Measurements from ENCODE around the gene HOXC13. TPM values are rescaled to one million over a fixed set of nuclear protein-coding genes. Genes with fewer than 3 reads are reported as not detected.
A peak's percentile ranks its signal among the peaks of the same experiment; 100 is the strongest.

HOXC13 gene
- total and polyA plus RNA-seq, 2 of the 13 experiments (the other 11 are each of a cell fraction or from before 2014, with no cell fraction given): 0.07 TPM; not detected in 1

- no peak for TF ChIP-seq ZNF468 (CRISPR knock-in tag; IDR thresholded peaks at IDR 0.05)
- TF ChIP-seq, protein P1, sequence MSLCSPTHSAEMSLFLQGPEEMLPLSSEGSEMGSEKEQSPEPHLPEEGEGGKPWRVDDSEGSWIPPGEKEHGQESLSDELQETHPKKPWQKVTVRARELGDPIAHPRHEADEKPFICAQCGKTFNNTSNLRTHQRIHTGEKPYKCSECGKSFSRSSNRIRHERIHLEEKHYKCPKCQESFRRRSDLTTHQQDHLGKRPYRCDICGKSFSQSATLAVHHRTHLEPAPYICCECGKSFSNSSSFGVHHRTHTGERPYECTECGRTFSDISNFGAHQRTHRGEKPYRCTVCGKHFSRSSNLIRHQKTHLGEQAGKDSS (CRISPR knock-in tag; IDR thresholded peaks at IDR 0.05; ENCODE audit: borderline replicate concordance, low read depth): no peak
- no peak for TF ChIP-seq HHEX (CRISPR knock-in tag; IDR thresholded peaks at IDR 0.05)
- no peak for TF ChIP-seq ZKSCAN1 (IDR thresholded peaks at IDR 0.05; ENCODE audit: low read length)
- TF ChIP-seq, protein P2, sequence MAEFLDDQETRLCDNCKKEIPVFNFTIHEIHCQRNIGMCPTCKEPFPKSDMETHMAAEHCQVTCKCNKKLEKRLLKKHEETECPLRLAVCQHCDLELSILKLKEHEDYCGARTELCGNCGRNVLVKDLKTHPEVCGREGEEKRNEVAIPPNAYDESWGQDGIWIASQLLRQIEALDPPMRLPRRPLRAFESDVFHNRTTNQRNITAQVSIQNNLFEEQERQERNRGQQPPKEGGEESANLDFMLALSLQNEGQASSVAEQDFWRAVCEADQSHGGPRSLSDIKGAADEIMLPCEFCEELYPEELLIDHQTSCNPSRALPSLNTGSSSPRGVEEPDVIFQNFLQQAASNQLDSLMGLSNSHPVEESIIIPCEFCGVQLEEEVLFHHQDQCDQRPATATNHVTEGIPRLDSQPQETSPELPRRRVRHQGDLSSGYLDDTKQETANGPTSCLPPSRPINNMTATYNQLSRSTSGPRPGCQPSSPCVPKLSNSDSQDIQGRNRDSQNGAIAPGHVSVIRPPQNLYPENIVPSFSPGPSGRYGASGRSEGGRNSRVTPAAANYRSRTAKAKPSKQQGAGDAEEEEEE (CRISPR knock-in tag; IDR thresholded peaks at IDR 0.05; ENCODE audit: borderline replicate concordance): no peak
- TF ChIP-seq FOXP4 (CRISPR knock-in tag; IDR thresholded peaks at IDR 0.05): no peak
- TF ChIP-seq ZNF674 (CRISPR knock-in tag; IDR thresholded peaks at IDR 0.05; ENCODE audit: low read depth): no peak
- no peak for TF ChIP-seq ZNF703 (CRISPR knock-in tag; IDR thresholded peaks at IDR 0.05; ENCODE audit: borderline replicate concordance)
- no peak for TF ChIP-seq KMT2A (CRISPR knock-in tag; IDR thresholded peaks at IDR 0.05)
- TF ChIP-seq HNRNPK (IDR thresholded peaks at IDR 0.05; ENCODE audit: low read depth, low read length, poor library complexity, severe bottlenecking): peak; percentile 54
- TF ChIP-seq ZNF543 (CRISPR knock-in tag; IDR thresholded peaks at IDR 0.05): no peak
- TF ChIP-seq FOSL1 (CRISPR knock-in tag; IDR thresholded peaks at IDR 0.05; ENCODE audit: borderline replicate concordance): no peak
- TF ChIP-seq HNF1B (CRISPR knock-in tag; IDR thresholded peaks at IDR 0.05): no peak
- TF ChIP-seq MIER2 (CRISPR knock-in tag; IDR thresholded peaks at IDR 0.05): no peak
- no peak for TF ChIP-seq NR1H2 (CRISPR knock-in tag; IDR thresholded peaks at IDR 0.05; ENCODE audit: borderline replicate concordance, low read depth)
- TF ChIP-seq ZNF142 (CRISPR knock-in tag; IDR thresholded peaks at IDR 0.05): no peak
These were observed 35.7 kb downstream of the HOXC13 start, which contains the start of gene HOTAIR (continued) for GRCh38 chr12:53974084-53975063.

All from HepG2 (cell line).